Measurements from ENCODE around the gene WNK1.

The WNK1 gene

GRCh38 chr12:802242-803120, 50.1 kb downstream of the WNK1 start:
- H3K36me3 Mint-ChIP-seq (ENCODE audit: low read depth) = no peaks in the 10 kb centered on the region
- no peaks in the 10 kb centered on the region for H3K9me3 Mint-ChIP-seq
- no peak for TF ChIP-seq CTCF (IDR thresholded peaks at IDR 0.05; ENCODE audit: unreplicated experiment in 3 of 3)
- H3K4me3 Mint-ChIP-seq = no peak overlapping the region
- H3K27me3 Mint-ChIP-seq (ENCODE audit: low read depth) = peaks cover 5% of the 10 kb centered on the region
- H3K4me1 Mint-ChIP-seq = peaks cover 25% of the 10 kb centered on the region
- no peak overlapping the region for H3K27ac Mint-ChIP-seq

- Mint-ChIP-seq H3K4me1 (peaks cover 25% of the 10 kb centered on the region), H3K27ac (no peak overlapping the region), H3K27me3 (ENCODE audit: low read depth) (peaks cover 5% of the 10 kb centered on the region), H3K9me3 (no peaks in the 10 kb centered on the region), H3K4me3 (no peak overlapping the region), H3K36me3 (ENCODE audit: low read depth) (no peaks in the 10 kb centered on the region)
- no peak for TF ChIP-seq CTCF (IDR thresholded peaks at IDR 0.05; ENCODE audit: unreplicated experiment in 3 of 3)
Observed at GRCh38 chr12:805022-805632, 52.7 kb downstream of the WNK1 start.

- peaks cover 36% of the 10 kb centered on the region for H3K4me1 Mint-ChIP-seq
- no peak overlapping the region for H3K27ac Mint-ChIP-seq
- H3K27me3 Mint-ChIP-seq (ENCODE audit: low read depth) = peaks cover 5% of the 10 kb centered on the region
- H3K36me3 Mint-ChIP-seq (ENCODE audit: low read depth) = no peaks in the 10 kb centered on the region
- no peak overlapping the region for H3K4me3 Mint-ChIP-seq
- TF ChIP-seq CTCF (IDR thresholded peaks at IDR 0.05; ENCODE audit: unreplicated experiment in 3 of 3) = no peak
- H3K9me3 Mint-ChIP-seq = no peaks in the 10 kb centered on the region
Observed at GRCh38 chr12:806200-806791, 53.9 kb downstream of the WNK1 start.

- Mint-ChIP-seq H3K36me3 (ENCODE audit: low read depth) (no peaks in the 10 kb centered on the region), H3K27ac (no peak overlapping the region), H3K27me3 (ENCODE audit: low read depth) (peaks cover 5% of the 10 kb centered on the region), H3K9me3 (no peaks in the 10 kb centered on the region), H3K4me1 (peaks cover 34% of the 10 kb centered on the region), H3K4me3 (no peak overlapping the region)
- TF ChIP-seq CTCF (IDR thresholded peaks at IDR 0.05; ENCODE audit: unreplicated experiment in 3 of 3) = no peak
Observed at GRCh38 chr12:807041-807735, 54.8 kb downstream of the WNK1 start.

GRCh38 chr12:810116-810515, 57.7 kb downstream of the WNK1 start:
- no peak for TF ChIP-seq CTCF (IDR thresholded peaks at IDR 0.05; ENCODE audit: unreplicated experiment in 3 of 3)
- Mint-ChIP-seq H3K9me3 (no peaks in the 10 kb centered on the region), H3K4me1 (peaks cover 29% of the 10 kb centered on the region), H3K27ac (no peak overlapping the region), H3K4me3 (no peak overlapping the region), H3K36me3 (ENCODE audit: low read depth) (peaks cover 16% of the 10 kb centered on the region), H3K27me3 (ENCODE audit: low read depth) (no peaks in the 10 kb centered on the region)
